ENCODE results near the gene BRMS1.
"Not testable (repeated sequence)": the region's sequence is repeated elsewhere in the genome, so short reads cannot be mapped to it uniquely, and the experiment has no call there.

BRMS1 gene

GRCh38 chr11:66362481-66363147 is 17.7 kb upstream of the BRMS1 start:
- DNase-seq: no peak

GRCh38 chr11:66361502-66361941 is 16.6 kb upstream of the BRMS1 start:
- DNase-seq: no peak

- no peak for DNase-seq
These were observed 15.6 kb upstream of the BRMS1 start for GRCh38 chr11:66360406-66361073.

- DNase-seq: no peak
These were observed 14.8 kb upstream of the BRMS1 start for GRCh38 chr11:66359662-66360087.

- not testable (repeated sequence) for DNase-seq
These were observed 5.8 kb upstream of the BRMS1 start for GRCh38 chr11:66350560-66351235.

- DNase-seq: no peak
These were observed 4.1 kb upstream of the BRMS1 start for GRCh38 chr11:66349084-66349386.

GRCh38 chr11:66347425-66348276 is 2.7 kb upstream of the BRMS1 start, which contains the start of gene B4GAT1:
TSS of gene B4GAT1 (minus strand) at chr11:66347629. CDS start at chr11:66347545, 84 bp downstream.
- DNase-seq: no peak

GRCh38 chr11:66346476-66347424 is 1.8 kb upstream of the BRMS1 start:
- no peak for DNase-seq

- no peak for DNase-seq
These were observed 379 bp upstream of the BRMS1 start for GRCh38 chr11:66345316-66345649.

- no peak for DNase-seq
These were observed 1.7 kb downstream of the BRMS1 start for GRCh38 chr11:66343176-66343575.

GRCh38 chr11:66341502-66342126 is 3.3 kb downstream of the BRMS1 start:
- no peak for DNase-seq

GRCh38 chr11:66340596-66341501 is 4.1 kb downstream of the BRMS1 start:
- DNase-seq: no peak

- no peak for DNase-seq
These were observed 5.0 kb downstream of the BRMS1 start for GRCh38 chr11:66339686-66340483.

GRCh38 chr11:66339162-66339675 is 5.7 kb downstream of the BRMS1 start:
- no peak for DNase-seq

GRCh38 chr11:66338276-66339161 is 6.4 kb downstream of the BRMS1 start:
- no peak for DNase-seq

GRCh38 chr11:66337103-66337899 is 7.6 kb downstream of the BRMS1 start:
- DNase-seq: no peak
